Liver (tissue), 3 donors: Measurements from ENCODE around the gene KCNQ5.

Experiments used
- CTCF ChIP-seq: fragments of 150-350 bp; IDR thresholded peaks from 2 replicates; pipeline ENCODE4 v1.5.1; 2017; ENCODE audit warnings: improper control_type of control experiment, low read depth, low read length; ENCODE audit not compliant: missing input control
- MAX ChIP-seq: IDR thresholded peaks from 2 replicates; pipeline ENCODE4 v1.6.1; 2016; ENCODE audit warnings: antibody characterized with exemption
- RAD21 ChIP-seq, 2 donors: IDR thresholded peaks; 2 replicates each; pipeline ENCODE4 v1.6.1; 2016; ENCODE audit warnings: antibody characterized with exemption in 2 of 2, mild to moderate bottlenecking in 2 of 2
- RXRA ChIP-seq, 2 donors: IDR thresholded peaks; 2 replicates each; pipeline ENCODE4 v1.6.1; 2017 to 2018; ENCODE audit warnings: antibody characterized with exemption in 2 of 2, mild to moderate bottlenecking in 1 of 2
- SP1 ChIP-seq: IDR thresholded peaks from 2 replicates; pipeline ENCODE4 v1.6.1; 2018; ENCODE audit warnings: antibody characterized with exemption, mild to moderate bottlenecking
- TAF1 ChIP-seq: conservative IDR thresholded peaks from 2 replicates; pipeline ENCODE4 v1.6.1; 2016; ENCODE audit warnings: antibody characterized with exemption, mild to moderate bottlenecking
- YY1 ChIP-seq: IDR thresholded peaks from 2 replicates; pipeline ENCODE4 v1.6.1; 2016; ENCODE audit warnings: antibody characterized with exemption, mild to moderate bottlenecking
- donor health status: healthy.
- donor health status: healthy.

GRCh38 chr6:73134588-73134987 lies 512.7 kb downstream of the KCNQ5 start:
- no peak for TF ChIP-seq CTCF
- peak in 1 of 2 donors; percentile 32 for TF ChIP-seq RAD21 (IDR thresholded peaks at IDR 0.05)
- TF ChIP-seq TAF1, result no peak
- TF ChIP-seq YY1, result no peak
- no peak for TF ChIP-seq MAX
- TF ChIP-seq RXRA (IDR thresholded peaks at IDR 0.05), result no peak
- no peak for TF ChIP-seq SP1
